Renal cortex interstitium (tissue), 11 donors: ENCODE results near the gene CHN2. TPM values are rescaled to one million over a fixed set of nuclear protein-coding genes. Genes with fewer than 3 reads are reported as not detected.

Experiments used
- DNase-seq, 11 donors: peaks; one replicate each; pipeline ENCODE4 v3.0.0-alpha.2; 2013; ENCODE audit warnings: low read depth in 9 of 11, low spot score in 4 of 11; ENCODE audit errors: extremely low read depth in 1 of 11
- polyA plus RNA-seq, 3 donors: library from polyadenylated mRNA; unstranded; fragments of 120-200 nt; gene quantifications; one replicate each; pipeline ENCODE4 v1.2.1, GENCODE V29; 2013; ENCODE audit not compliant: insufficient read length in 3 of 3

Gene CHN2
- polyA plus RNA-seq, 3 donors, result 16.7 to 19.2 (median 18.1) TPM

- DNase-seq, result no peak
These were observed 16.5 kb upstream of the CHN2 start for GRCh38 chr7:29177963-29178600.

GRCh38 chr7:29179115-29179514 lies 15.5 kb upstream of the CHN2 start:
- no peak for DNase-seq

GRCh38 chr7:29184599-29184998 lies 10.0 kb upstream of the CHN2 start:
- no peak for DNase-seq

GRCh38 chr7:29185613-29186012 lies 9.0 kb upstream of the CHN2 start:
- DNase-seq, result no peak

GRCh38 chr7:29189743-29190201 lies 4.8 kb upstream of the CHN2 start:
- peak in 8 of 11 donors; percentile 46 to 58 (median 52) for DNase-seq

GRCh38 chr7:29190349-29191045 lies 4.1 kb upstream of the CHN2 start:
- DNase-seq, result no peak

- no peak for DNase-seq
These were observed 2.3 kb upstream of the CHN2 start for GRCh38 chr7:29192323-29192722.

GRCh38 chr7:29192811-29193210 lies 1.8 kb upstream of the CHN2 start:
- no peak for DNase-seq

- DNase-seq, result no peak
These were observed 1.0 kb upstream of the CHN2 start for GRCh38 chr7:29193316-29194205.

- DNase-seq, result peak in 3 of 11 donors; percentile 31 to 42 (median 42)
These were observed 375 bp upstream of the CHN2 start for GRCh38 chr7:29194206-29194593.

GRCh38 chr7:29196191-29196590 lies 1.6 kb downstream of the CHN2 start:
- no peak for DNase-seq

GRCh38 chr7:29196971-29197595 lies 2.5 kb downstream of the CHN2 start:
- DNase-seq, result no peak

- DNase-seq, result no peak
These were observed 3.3 kb downstream of the CHN2 start for GRCh38 chr7:29197916-29198315.

- DNase-seq, result no peak
These were observed 5.2 kb downstream of the CHN2 start for GRCh38 chr7:29199776-29200175.

- no peak for DNase-seq
These were observed 8.1 kb downstream of the CHN2 start for GRCh38 chr7:29202651-29203069.

GRCh38 chr7:29204491-29205272 lies 10.1 kb downstream of the CHN2 start:
- no peak for DNase-seq

GRCh38 chr7:29207162-29207801 lies 12.7 kb downstream of the CHN2 start:
- no peak for DNase-seq
